Upper lobe of left lung (tissue), 6 donors: Measurements from ENCODE around the gene TMEM132D. TPM values are rescaled to one million over a fixed set of nuclear protein-coding genes. Genes with fewer than 3 reads are reported as not detected.

ENCODE experiments used
- ATAC-seq, 2 donors: fragments of 200-7000 bp; cut with Tn5 transposase; one replicate each; pipeline ENCODE4 v1.9.1; 2022; ENCODE audit warnings: mild to moderate bottlenecking in 2 of 2, moderate library complexity in 2 of 2; ENCODE audit not compliant: low FRiP score in 2 of 2
- DNase-seq, 2 donors: peaks; one replicate each; pipeline ENCODE4 v3.0.0-alpha.2; 2019 to 2020
- H3K27ac ChIP-seq, 4 donors: fragments of 200-600 bp; sonication (generic); one replicate each; pipeline ENCODE4 v1.5.1; 2016 to 2019
- H3K27me3 ChIP-seq, 4 donors: fragments of 200-600 bp; sonication (generic); one replicate each; pipeline ENCODE4 v1.5.1; 2017 to 2019
- H3K36me3 ChIP-seq, 4 donors: fragments of 200-600 bp; sonication (generic); one replicate each; pipeline ENCODE4 v1.5.1; 2016 to 2019
- H3K4me1 ChIP-seq, 4 donors: fragments of 200-600 bp; sonication (generic); one replicate each; pipeline ENCODE4 v1.5.1; 2018 to 2019
- H3K4me3 ChIP-seq, 4 donors: fragments of 200-600 bp; sonication (generic); one replicate each; pipeline ENCODE4 v1.5.1; 2017 to 2019; ENCODE audit warnings: mild to moderate bottlenecking in 2 of 4, moderate library complexity in 1 of 4
- H3K9me3 ChIP-seq, 4 donors: fragments of 200-600 bp; sonication (generic); one replicate each; pipeline ENCODE4 v1.5.1; 2018 to 2019
- CTCF ChIP-seq, 6 experiments: fragments of 450-650 bp in 4 of 6; fragments of 200-600 bp in 2 of 6; sonication (generic) in 2 of 6; IDR thresholded peaks; one replicate each; pipeline ENCODE4 v1.5.1; 2016 to 2019; ENCODE audit warnings: antibody characterized with exemption in 6 of 6
- EP300 ChIP-seq, 4 donors: sonication (generic); formaldehyde crosslinking; IDR thresholded peaks; one replicate each; pipeline ENCODE4 v1.5.1; 2017; ENCODE audit warnings: antibody characterized with exemption in 4 of 4, control low read depth in 2 of 4
- POLR2A ChIP-seq, 4 donors: fragments of 450-650 bp; IDR thresholded peaks; one replicate each; pipeline ENCODE4 v1.5.1; 2016 to 2017; ENCODE audit warnings: antibody characterized with exemption in 4 of 4, mild to moderate bottlenecking in 2 of 4
- POLR2AphosphoS5 ChIP-seq, 2 donors: sonication (generic); formaldehyde crosslinking; IDR thresholded peaks; one replicate each; pipeline ENCODE4 v1.5.1; 2017; ENCODE audit warnings: antibody characterized with exemption in 2 of 2
- WGBS, 2 donors: methylation state at CpG; one replicate each; pipeline ENCODE4 v1.1.5; 2017 to 2018; 5-methylcytosine and 5-hydroxymethylcytosine counted together
- total RNA-seq, 6 donors: library from RNA; depleted of rRNA in 4 of 6; stranded (reverse); fragments of >200 nt in 4 of 6; gene quantifications; one replicate each; pipeline versions ENCODE4 v1.1.0 to v1.2.1, GENCODE V29; 2016 to 2021
- donor health status: DM: no; HTN: no; CAD: no; lungs with moderate emphysema.
- donor health status: DM: no; HTN: yes; CAD: no; lungs with severe emphysema.

TMEM132D gene
- total RNA-seq, 6 donors from 2014 or later = 0.30 to 1.0 (median 0.79) TPM; not detected in 1

DNA sequence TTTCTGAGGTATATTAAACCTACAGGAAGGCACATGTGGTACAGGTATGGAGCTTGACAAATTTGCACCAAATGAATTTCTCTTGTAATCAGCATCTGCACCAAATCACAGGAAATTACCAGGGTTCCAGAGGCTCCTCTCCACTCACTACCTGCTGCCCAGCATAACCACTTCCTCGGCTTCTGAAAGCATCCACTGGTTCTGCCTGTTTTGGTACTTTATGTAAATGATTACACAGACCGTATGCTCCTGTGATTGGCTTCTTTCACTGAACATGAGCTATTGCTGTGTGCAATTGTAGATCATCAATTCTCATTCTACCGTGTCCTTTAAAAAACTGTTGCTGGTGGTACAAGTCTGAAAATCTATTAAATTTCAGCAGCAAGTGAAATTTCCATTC, 522.1 kb downstream of the TMEM132D start:
- H3K27me3 ChIP-seq = no peaks in the 10 kb centered on the region
- DNase-seq = no peak
- 48 to 52% methylated on average over 3 of the region's 3 CpGs for WGBS, 2 donors
- no peaks in the 10 kb centered on the region for H3K9me3 ChIP-seq
- H3K36me3 ChIP-seq = no peaks in the 10 kb centered on the region
- H3K27ac ChIP-seq = no peak overlapping the region
- TF ChIP-seq EP300 (IDR thresholded peaks at IDR 0.05) (no peak), CTCF (IDR thresholded peaks at IDR 0.05) (no peak), POLR2A (IDR thresholded peaks at IDR 0.05) (no peak), POLR2AphosphoS5 (IDR thresholded peaks at IDR 0.05) (no peak)
- no peak overlapping the region for H3K4me3 ChIP-seq
- no peaks in the 10 kb centered on the region for H3K4me1 ChIP-seq
- no peak for ATAC-seq

- no peak for DNase-seq
- H3K4me3 ChIP-seq = no peak overlapping the region
- no peaks in the 10 kb centered on the region for H3K27me3 ChIP-seq
- TF ChIP-seq CTCF (IDR thresholded peaks at IDR 0.05) = no peak
- no peak for TF ChIP-seq POLR2A (IDR thresholded peaks at IDR 0.05)
- TF ChIP-seq POLR2AphosphoS5 (IDR thresholded peaks at IDR 0.05) = no peak
- TF ChIP-seq EP300 (IDR thresholded peaks at IDR 0.05) = no peak
- ATAC-seq = no peak
- H3K27ac ChIP-seq = no peak overlapping the region
- no peaks in the 10 kb centered on the region for H3K9me3 ChIP-seq
- no peaks in the 10 kb centered on the region for H3K4me1 ChIP-seq
- WGBS, 2 donors = 70 to 78% methylated on average over 6 of the region's 6 CpGs
- no peaks in the 10 kb centered on the region for H3K36me3 ChIP-seq
Observed at GRCh38 chr12:129379076-129379804, 524.6 kb downstream of the TMEM132D start.

- H3K4me3 ChIP-seq = no peak overlapping the region
- ATAC-seq (no peak), DNase-seq (no peak)
- TF ChIP-seq POLR2AphosphoS5 (IDR thresholded peaks at IDR 0.05) = no peak
- TF ChIP-seq EP300 (IDR thresholded peaks at IDR 0.05) = no peak
- TF ChIP-seq CTCF (IDR thresholded peaks at IDR 0.05) = no peak
- TF ChIP-seq POLR2A (IDR thresholded peaks at IDR 0.05) = no peak
- H3K27ac ChIP-seq = no peak overlapping the region
- no peaks in the 10 kb centered on the region for H3K4me1 ChIP-seq
- H3K9me3 ChIP-seq = no peaks in the 10 kb centered on the region
- H3K36me3 ChIP-seq = no peaks in the 10 kb centered on the region
- 84 to 92% methylated on average over 5 of the region's 5 CpGs for WGBS, 2 donors
- no peaks in the 10 kb centered on the region for H3K27me3 ChIP-seq
Observed at GRCh38 chr12:129378496-129378895, 525.3 kb downstream of the TMEM132D start.

DNA sequence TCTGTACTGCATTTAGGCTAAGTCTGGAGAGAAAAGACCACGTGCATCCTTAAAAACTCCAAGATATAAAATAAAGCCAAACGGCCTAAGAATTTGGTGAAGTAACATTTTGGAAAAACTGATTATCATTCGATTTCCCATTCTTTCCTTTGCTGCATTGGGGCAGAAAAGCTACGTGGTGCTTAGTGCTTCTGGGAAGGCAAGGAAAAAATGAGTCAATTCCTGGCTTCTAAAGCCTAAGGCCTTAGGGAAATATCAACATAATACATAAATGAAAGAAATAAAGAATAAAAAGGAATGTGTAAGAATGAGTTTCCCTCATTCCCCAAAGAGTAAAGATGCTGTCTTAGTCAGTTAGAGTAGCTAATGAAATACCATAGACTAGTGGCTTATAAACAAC, 530.1 kb downstream of the TMEM132D start:
- no peaks in the 10 kb centered on the region for H3K36me3 ChIP-seq
- no peaks in the 10 kb centered on the region for H3K4me1 ChIP-seq
- no peak overlapping the region for H3K4me3 ChIP-seq
- no peak for ATAC-seq
- DNase-seq = no peak
- H3K27ac ChIP-seq = no peak overlapping the region
- 79 to 84% methylated on average over 4 of the region's 4 CpGs for WGBS, 2 donors
- TF ChIP-seq EP300 (IDR thresholded peaks at IDR 0.05) = no peak
- H3K9me3 ChIP-seq = no peaks in the 10 kb centered on the region
- H3K27me3 ChIP-seq = no peaks in the 10 kb centered on the region

- H3K4me1 ChIP-seq = no peaks in the 10 kb centered on the region
- ATAC-seq = no peak
- TF ChIP-seq EP300 (IDR thresholded peaks at IDR 0.05) (peak in 1 of 4 donors; percentile 44), POLR2A (IDR thresholded peaks at IDR 0.05) (no peak)
Observed at GRCh38 chr12:129372876-129373275, 530.9 kb downstream of the TMEM132D start.

GRCh38 chr12:129372348-129372747, 531.5 kb downstream of the TMEM132D start:
- no peak for DNase-seq
- no peak for ATAC-seq
- Histone ChIP-seq H3K36me3 (no peaks in the 10 kb centered on the region), H3K27me3 (no peaks in the 10 kb centered on the region), H3K4me3 (no peak overlapping the region), H3K4me1 (no peaks in the 10 kb centered on the region), H3K9me3 (peaks cover 0 to 5% (median 0%) of the 10 kb centered on the region in 4 donors), H3K27ac (no peak overlapping the region)
- WGBS, 2 donors = 71 to 76% methylated on average over 2 of the region's 2 CpGs
- no peak for TF ChIP-seq POLR2A (IDR thresholded peaks at IDR 0.05)
- TF ChIP-seq EP300 (IDR thresholded peaks at IDR 0.05) = no peak
- TF ChIP-seq POLR2AphosphoS5 (IDR thresholded peaks at IDR 0.05) = no peak
- no peak for TF ChIP-seq CTCF (IDR thresholded peaks at IDR 0.05)

More at GRCh38 chr12:129372876-129373275, 530.9 kb downstream of the TMEM132D start:
- WGBS, 2 donors = 34 to 69% methylated on average over 3 of the region's 3 CpGs
- DNase-seq = peak in 1 of 2 donors; percentile 43
- H3K9me3 ChIP-seq = no peaks in the 10 kb centered on the region
- no peak overlapping the region for H3K4me3 ChIP-seq
- no peak overlapping the region for H3K27ac ChIP-seq
- no peaks in the 10 kb centered on the region for H3K36me3 ChIP-seq
- H3K27me3 ChIP-seq = no peaks in the 10 kb centered on the region
